Measurements from ENCODE around the gene TUBGCP2. TPM values are rescaled to one million over a fixed set of nuclear protein-coding genes. Genes with fewer than 3 reads are reported as not detected.

Gene TUBGCP2
- total and polyA plus RNA-seq, 9 of the 15 experiments (the other 6 are each of a cell fraction or from before 2014, with no cell fraction given), result 4.3 to 56.6 (median 28.4) TPM

DNA sequence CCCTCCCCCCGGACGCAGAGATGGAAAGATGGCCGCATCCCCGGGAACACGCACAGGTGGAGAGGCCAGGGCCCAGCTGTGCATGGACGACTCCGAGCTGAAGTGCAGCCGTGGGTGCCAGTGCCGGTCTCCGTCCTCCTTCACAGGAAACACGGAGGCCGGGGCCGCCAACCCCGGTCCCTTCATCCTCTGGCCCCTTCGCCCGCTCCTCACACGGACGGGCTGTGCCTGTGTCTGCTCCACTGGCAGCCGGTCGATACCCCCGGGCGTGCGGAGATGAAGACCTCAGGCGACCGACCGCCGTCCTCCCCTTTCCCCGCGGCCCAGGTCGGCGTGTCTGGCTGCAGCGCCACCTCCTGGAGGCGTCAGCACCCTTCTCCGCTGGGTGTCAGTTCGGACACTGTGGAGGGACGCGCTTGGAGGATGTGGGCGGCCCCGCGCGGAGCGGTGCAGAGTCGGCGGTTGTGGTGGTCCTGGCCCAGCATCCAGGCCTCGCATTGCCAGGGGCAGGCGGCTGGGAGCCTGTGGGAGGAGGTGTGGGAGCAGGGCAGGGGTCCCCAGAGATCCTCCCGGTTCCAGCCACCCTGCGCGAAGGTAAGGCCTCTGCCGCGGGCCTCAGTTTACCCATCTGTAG is 9.9 kb upstream of the TUBGCP2 start:
- WGBS (ENCODE audit: insufficient coverage, low coverage, missing lambda C conversion rate), result 11% methylated on average over 16 of the region's 51 CpGs
- Histone ChIP-seq H3K27me3 (ENCODE audit: control insufficient read depth in 2 of 2, insufficient read depth in 2 of 2, low read length in 2 of 2) (no peaks in the 10 kb centered on the region), H3K79me2 (ENCODE audit: control insufficient read depth, insufficient read depth, low read length) (no peaks in the 10 kb centered on the region), H3K9me1 (ENCODE audit: control insufficient read depth, insufficient read depth, low read length) (no peaks in the 10 kb centered on the region), H3K36me3 (ENCODE audit: control insufficient read depth, insufficient read depth, low read length) (no peaks in the 10 kb centered on the region), H4K20me1 (replicated peaks; ENCODE audit: control insufficient read depth, insufficient read depth, low read length) (no peaks in the 10 kb centered on the region), H3K27ac (ENCODE audit: extremely low read depth, low read depth, low read length) (no peak overlapping the region), H3K4me1 (replicated peaks in 1 of 2; ENCODE audit: control insufficient read depth in 2 of 2, insufficient read depth in 2 of 2, low read length in 2 of 2) (peaks cover 0 to 26% of the 10 kb centered on the region in 2 experiments; a peak in 4 of 5 replicates), H3K4me2 (ENCODE audit: insufficient read depth, low read length) (peak overlapping the region; percentile 82), H2AFZ (ENCODE audit: low read depth, low read length) (peak overlapping the region; percentile 94), H3K4me3 (peak overlapping the region; percentile 41), H3K9ac (ENCODE audit: insufficient read depth in 1 of 2, low read depth in 2 of 2, low read length in 2 of 2) (peak overlapping the region; percentile 49 to 92; a peak in 3 of 4 replicates), H3K9me3 (replicated peaks; ENCODE audit: control insufficient read depth, insufficient read depth, low read depth, low read length) (no peaks in the 10 kb centered on the region)
- ATAC-seq (peak; percentile 99), FAIRE-seq (peak; percentile 73), DNase-seq (ENCODE audit: extremely low read depth in 1 of 4, low spot score in 3 of 4) (peak; percentile 60 to 82 (median 62))
- ChIA-PET CTCF (ENCODE audit: low intra/inter-chr PET ratio) (interaction anchor here (0.7 kb wide), 1 partner anchor 61 kb away, joined by 3 read pairs; no protein-coding TSS in a partner anchor), POLR2A (no interaction called here)
- in situ Hi-C loops (cut with MboI) (no loop called here), intact Hi-C loops (cut with micrococcal nuclease) (no loop called here)
- BruUV-seq (replicated peaks), result no TSS peak
- TF ChIP-seq, protein P1, sequence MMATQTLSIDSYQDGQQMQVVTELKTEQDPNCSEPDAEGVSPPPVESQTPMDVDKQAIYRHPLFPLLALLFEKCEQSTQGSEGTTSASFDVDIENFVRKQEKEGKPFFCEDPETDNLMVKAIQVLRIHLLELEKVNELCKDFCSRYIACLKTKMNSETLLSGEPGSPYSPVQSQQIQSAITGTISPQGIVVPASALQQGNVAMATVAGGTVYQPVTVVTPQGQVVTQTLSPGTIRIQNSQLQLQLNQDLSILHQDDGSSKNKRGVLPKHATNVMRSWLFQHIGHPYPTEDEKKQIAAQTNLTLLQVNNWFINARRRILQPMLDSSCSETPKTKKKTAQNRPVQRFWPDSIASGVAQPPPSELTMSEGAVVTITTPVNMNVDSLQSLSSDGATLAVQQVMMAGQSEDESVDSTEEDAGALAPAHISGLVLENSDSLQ (IDR thresholded peaks at IDR 0.05), result peak; percentile 56; the same call in 1 of the 2 replicates
- no peak for TF ChIP-seq THRAP3 (IDR thresholded peaks at IDR 0.05; ENCODE audit: borderline replicate concordance)
- peak; percentile 61; the same call in 1 of the 2 replicates for TF ChIP-seq ZBTB7A (IDR thresholded peaks at IDR 0.05; ENCODE audit: borderline replicate concordance, control insufficient read depth, low read depth, low read length)
- TF ChIP-seq, protein P2, sequence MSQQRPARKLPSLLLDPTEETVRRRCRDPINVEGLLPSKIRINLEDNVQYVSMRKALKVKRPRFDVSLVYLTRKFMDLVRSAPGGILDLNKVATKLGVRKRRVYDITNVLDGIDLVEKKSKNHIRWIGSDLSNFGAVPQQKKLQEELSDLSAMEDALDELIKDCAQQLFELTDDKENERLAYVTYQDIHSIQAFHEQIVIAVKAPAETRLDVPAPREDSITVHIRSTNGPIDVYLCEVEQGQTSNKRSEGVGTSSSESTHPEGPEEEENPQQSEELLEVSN (IDR thresholded peaks at IDR 0.05; ENCODE audit: borderline replicate concordance in 1 of 2, extremely low read depth in 1 of 2, insufficient read depth in 1 of 2, insufficient read length in 1 of 2, low read depth in 1 of 2, low read length in 1 of 2, poor library complexity in 1 of 2, severe bottlenecking in 1 of 2), result peak; percentile 21 to 38
- no peak for TF ChIP-seq SREBF2 (CRISPR knock-in tag; IDR thresholded peaks at IDR 0.05)
- TF ChIP-seq ZEB2 (IDR thresholded peaks at IDR 0.05), result no peak
- no peak for TF ChIP-seq CHCHD3 (CRISPR knock-in tag; IDR thresholded peaks at IDR 0.05)
- no peak for TF ChIP-seq PCBP2 (IDR thresholded peaks at IDR 0.05; ENCODE audit: low read depth, low read length, poor library complexity, severe bottlenecking)
- peak; percentile 38; the same call in 1 of the 2 replicates for TF ChIP-seq PHF8 (IDR thresholded peaks at IDR 0.05; ENCODE audit: borderline replicate concordance, low read length)
- TF ChIP-seq, protein P3, sequence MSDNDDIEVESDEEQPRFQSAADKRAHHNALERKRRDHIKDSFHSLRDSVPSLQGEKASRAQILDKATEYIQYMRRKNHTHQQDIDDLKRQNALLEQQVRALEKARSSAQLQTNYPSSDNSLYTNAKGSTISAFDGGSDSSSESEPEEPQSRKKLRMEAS (CRISPR knock-in tag; IDR thresholded peaks at IDR 0.05), result peak; percentile 63
- TF ChIP-seq SMC3 (conservative IDR thresholded peaks at IDR 0.05; ENCODE audit: insufficient read depth, low read depth, low read length), result peak; percentile 32; the same call in 1 of the 2 replicates
- TF ChIP-seq, protein P4, sequence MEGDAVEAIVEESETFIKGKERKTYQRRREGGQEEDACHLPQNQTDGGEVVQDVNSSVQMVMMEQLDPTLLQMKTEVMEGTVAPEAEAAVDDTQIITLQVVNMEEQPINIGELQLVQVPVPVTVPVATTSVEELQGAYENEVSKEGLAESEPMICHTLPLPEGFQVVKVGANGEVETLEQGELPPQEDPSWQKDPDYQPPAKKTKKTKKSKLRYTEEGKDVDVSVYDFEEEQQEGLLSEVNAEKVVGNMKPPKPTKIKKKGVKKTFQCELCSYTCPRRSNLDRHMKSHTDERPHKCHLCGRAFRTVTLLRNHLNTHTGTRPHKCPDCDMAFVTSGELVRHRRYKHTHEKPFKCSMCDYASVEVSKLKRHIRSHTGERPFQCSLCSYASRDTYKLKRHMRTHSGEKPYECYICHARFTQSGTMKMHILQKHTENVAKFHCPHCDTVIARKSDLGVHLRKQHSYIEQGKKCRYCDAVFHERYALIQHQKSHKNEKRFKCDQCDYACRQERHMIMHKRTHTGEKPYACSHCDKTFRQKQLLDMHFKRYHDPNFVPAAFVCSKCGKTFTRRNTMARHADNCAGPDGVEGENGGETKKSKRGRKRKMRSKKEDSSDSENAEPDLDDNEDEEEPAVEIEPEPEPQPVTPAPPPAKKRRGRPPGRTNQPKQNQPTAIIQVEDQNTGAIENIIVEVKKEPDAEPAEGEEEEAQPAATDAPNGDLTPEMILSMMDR (IDR thresholded peaks at IDR 0.05 in 2 of 3, conservative IDR thresholded peaks at IDR 0.05 in 1 of 3; ENCODE audit: insufficient read depth in 2 of 3, low read depth in 1 of 3, low read length in 3 of 3), result peak; percentile 80 to 88 (median 85)
- peak; percentile 75 for TF ChIP-seq SMAD4 (CRISPR knock-in tag; conservative IDR thresholded peaks at IDR 0.05)
- TF ChIP-seq SP1 (CRISPR knock-in tag; IDR thresholded peaks at IDR 0.05), result peak; percentile 60
- no peak for TF ChIP-seq KLF13 (tag; IDR thresholded peaks at IDR 0.05; ENCODE audit: borderline replicate concordance, low read depth)
- peak; percentile 71; the same call in 1 of the 2 replicates for TF ChIP-seq RB1 (IDR thresholded peaks at IDR 0.05; ENCODE audit: low read depth)
- 0 out of 2 replicates have a peak, but pooled peaks have one; percentile 59 for TF ChIP-seq XRCC5 (IDR thresholded peaks at IDR 0.05; ENCODE audit: low read depth, low read length)
